ENCODE data around the gene MMP23B.

MMP23B gene

DNA sequence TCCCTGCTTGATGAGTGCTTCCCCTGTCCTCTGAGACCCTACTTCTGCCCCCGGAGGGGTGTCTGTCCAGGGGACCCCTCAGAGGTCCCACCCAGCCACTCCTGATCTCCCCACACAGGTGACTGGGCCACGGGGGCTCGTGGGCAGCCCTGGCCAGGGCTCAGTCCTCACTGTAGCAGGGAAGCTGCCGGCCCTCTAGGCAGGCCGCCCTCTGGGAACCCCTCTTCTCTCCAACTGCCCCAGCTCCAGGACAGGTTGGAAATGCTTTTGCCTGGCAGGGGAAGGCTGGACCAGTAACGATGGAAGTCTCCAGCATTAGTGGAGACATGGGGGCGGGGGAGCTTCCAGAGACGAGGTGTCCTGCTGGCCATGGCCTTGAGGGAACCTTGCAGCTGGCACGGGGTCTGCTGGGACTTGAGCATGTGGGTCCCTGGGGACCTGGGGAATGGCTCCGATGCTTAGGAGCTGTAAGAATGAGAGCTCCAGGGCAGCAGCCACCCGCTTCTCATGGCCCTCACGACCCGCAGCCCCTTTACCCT lies 28.9 kb upstream of the MMP23B start:
- DNase-seq (ENCODE audit: low read depth), result no peak

DNA sequence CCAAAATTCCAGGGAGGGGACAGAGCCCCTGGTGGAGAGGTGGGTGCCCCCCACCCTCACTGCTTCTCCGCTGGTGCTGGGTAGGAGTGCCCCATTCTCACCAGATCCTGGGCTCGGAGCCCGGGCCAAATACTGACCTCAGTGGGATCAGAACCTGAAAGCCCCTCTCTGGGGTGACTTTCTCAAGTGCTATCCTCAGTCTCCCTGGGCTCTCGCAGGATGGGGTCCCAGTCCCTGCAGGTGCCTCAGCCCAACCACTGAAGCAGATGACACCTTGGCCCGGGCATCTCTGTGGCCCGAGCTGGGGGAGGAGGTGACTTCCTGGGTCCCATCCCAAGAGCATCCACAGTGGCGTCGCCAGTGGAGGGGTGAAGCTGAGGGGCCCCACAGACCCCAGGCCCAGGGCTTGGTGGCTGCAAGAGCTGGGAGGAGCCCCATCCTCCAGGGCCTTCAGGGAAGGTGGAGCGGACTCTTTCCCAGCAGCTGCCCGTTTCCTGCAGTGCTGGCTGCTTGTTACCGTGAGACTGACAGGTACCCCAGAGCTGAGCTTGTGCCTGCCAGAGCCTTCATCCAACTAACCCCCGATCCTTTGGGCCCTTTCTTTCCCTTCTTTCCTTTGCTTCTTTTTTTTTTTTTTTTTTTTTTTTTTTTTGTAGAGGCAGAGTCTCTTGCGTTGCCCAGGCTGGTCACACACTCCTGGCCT lies 28.2 kb upstream of the MMP23B start:
- no peak for DNase-seq (ENCODE audit: low read depth)

DNA sequence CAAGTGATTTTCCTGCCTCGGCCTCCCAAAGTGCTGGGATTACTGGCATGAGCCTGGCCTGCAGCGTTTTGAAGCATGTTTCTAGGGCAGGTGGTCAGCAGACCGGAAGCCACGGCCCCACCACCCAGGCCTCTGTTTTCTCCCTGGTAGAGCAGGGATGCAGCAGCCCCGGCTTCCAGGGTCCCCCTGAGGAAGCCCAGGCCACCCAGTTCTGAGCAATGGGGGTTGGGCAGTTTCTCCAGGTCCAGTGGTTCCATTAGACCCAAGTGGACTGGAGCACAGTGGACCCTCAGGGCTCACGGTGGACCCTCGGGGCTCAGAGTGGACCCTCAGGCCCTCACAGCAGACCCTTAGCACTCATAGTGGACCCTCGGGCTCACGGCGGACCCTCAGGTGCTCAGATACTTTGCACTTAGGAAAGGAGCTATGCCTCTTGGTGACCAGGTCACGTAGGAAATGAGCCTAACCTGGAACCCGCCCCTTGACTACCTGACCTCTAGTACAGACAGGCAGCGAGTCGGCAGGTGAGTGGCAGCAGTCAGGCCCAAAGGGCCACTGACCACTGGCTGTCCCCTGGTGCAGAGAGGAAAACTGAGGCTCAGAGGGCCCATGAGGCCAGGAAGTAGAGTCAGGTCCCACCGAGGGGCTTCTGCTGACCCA lies 27.5 kb upstream of the MMP23B start:
- no peak for DNase-seq (ENCODE audit: low read depth)

DNA sequence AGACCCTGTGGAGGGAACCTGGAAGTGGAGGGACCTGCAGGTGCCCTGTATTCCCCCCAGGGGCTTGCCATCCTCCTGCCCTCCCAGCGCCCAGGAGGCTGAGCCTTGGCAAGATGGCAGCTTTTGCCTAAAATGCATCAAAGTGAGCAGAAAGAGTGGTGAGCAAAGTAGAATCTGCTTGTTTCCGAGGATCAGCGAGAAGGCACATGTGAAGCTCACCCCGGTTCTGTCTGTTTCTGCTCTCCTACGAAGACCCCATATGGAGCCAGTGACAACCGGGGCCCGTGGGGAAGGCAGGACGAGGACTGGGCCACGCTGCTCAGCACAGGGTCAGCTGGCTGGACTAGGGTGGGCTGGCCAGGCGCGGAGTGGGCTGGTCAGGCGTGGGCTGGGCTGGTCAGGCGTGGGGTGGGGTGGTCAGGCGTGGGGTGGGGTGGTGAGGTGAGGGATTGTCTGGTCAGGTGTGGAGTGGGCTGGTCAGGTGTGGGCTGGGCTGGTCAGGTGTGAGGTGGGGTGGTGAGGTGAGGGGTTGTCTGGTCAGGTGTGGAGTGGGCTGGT lies 26.9 kb upstream of the MMP23B start:
- DNase-seq (ENCODE audit: low read depth), result no peak

DNA sequence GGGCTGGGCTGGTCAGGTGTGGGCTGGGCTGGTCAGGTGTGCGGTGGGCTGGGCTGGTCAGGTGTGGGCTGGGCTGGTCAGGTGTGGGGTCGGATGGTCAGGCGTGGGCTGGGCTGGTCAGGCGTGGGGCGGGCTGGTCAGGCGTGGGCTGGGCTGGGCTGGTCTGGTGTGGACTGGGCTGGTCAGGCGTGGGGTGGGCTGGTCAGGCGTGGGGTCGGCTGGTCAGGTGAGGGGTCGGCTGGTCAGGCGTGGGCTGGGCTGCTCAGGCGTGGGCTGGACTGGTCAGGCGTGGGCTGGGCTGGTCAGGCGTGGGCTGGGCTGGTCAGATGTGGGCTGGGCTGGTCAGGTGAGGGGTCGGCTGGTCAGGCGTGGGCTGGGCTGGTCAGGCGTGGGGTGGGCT lies 26.2 kb upstream of the MMP23B start:
- DNase-seq (ENCODE audit: low read depth), result no peak

DNA sequence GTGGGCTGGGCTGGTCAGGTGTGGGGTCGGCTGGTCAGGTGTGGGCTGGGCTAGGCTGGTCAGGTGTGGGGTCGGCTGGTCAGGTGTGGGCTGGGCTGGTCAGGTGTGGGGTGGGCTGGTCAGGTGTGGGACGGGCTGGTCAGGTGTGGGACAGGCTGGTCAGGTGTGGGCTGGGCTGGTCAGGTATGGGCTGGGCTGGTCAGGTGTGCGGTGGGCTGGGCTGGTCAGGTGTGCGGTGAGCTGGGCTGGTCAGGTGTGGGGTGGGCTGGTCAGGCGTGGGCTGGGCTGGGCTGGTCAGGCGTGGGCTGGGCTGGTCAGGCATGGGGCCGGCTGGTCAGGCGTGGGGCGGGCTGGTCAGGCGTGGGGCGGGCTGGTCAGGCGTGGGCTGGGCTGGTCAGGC lies 25.7 kb upstream of the MMP23B start:
- DNase-seq (ENCODE audit: low read depth), result no peak

DNA sequence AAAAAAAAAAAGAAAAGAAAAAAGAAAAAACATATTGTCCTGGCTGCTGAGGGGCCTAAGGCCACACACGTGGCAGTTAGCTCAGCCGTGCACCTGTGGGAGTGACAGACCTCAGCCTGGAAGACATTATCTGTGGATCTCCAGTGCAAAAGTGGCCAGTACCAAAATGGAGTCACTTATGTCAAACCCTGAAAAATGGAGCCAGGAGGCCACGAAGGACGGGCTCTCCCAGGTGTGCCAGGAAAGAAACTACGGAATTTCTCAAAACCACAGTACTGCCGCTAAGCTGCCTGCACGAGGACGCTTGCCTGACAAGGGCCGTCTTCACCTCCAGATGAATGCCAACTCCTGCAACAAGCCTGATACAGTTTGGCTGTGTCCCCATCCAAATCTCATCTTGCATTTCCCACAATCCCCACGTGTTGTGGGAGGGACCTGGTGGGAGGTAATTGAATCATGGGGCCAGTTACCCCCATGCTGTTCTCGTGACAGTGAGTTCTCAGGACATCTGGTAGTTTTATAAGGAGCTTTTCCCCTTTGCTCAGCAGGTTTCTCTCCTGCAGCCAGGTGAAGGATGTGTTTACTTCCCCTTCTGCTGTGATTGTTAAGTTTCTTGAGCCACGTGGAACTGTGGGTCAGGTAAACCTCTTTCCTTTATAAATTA lies 22.0 kb upstream of the MMP23B start:
- no peak for DNase-seq (ENCODE audit: low read depth)

DNA sequence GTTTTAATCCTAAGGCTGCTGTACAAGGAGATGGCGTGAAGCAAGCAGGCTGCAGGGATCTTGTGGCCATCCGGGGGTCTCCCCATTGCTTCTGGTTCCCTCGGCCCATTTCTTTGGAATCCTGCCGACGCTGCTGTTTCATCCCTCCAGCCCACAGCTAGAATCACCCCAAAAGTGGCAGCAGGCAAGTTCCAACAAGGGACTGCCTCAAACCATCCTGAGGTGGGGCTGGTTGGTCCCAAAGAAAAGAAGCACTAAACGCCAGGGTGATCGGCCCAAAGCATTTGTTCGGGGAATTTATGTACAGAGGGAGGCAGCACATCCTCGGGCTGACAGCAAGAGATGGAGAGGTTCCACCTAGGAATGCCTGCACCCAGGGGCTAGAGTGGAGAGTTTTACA lies 21.2 kb upstream of the MMP23B start:
- no peak for DNase-seq (ENCODE audit: low read depth)

DNA sequence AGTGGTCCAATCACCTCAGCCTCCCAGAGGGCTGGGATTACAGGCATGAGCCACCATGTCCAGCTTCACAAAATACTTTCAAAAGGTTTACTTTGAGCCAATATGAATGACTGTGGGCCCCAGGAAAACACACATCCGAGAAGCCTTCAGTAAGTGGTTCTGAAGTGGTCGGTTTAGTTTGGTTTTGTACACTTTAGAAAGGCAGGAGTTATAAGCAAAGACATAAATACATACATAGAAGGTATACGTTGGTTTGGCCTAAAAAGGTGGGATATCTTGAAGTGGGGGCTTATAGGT lies 19.9 kb upstream of the MMP23B start:
- no peak for DNase-seq (ENCODE audit: low read depth)

DNA sequence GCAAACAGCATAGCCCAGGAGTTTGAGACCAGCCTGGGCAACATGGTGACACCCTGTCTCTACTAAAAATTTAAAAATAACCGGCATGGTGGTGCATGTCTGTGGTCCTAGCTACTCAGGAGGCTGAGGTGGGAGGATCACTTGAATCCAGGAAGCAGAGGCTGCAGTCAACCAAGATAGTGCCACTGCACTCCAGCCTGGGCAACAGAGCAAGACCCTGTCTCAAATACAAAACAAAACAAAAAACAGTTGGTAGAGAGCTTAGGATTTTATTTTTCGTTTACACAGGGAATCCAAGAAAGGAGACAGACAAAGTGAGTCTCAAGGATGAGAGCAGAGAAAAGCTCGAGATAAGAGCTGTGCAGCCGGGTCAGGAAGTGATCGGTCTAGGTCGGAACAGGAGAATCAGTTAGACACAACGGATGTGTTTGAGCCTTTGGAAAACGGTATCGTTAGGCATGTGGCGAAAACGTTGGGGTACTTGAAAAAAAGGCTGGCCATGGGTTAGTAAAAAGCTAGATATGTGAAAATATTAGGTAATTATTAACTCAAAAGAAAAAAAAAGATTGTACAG lies 18.4 kb upstream of the MMP23B start:
- no peak for DNase-seq (ENCODE audit: low read depth)

DNA sequence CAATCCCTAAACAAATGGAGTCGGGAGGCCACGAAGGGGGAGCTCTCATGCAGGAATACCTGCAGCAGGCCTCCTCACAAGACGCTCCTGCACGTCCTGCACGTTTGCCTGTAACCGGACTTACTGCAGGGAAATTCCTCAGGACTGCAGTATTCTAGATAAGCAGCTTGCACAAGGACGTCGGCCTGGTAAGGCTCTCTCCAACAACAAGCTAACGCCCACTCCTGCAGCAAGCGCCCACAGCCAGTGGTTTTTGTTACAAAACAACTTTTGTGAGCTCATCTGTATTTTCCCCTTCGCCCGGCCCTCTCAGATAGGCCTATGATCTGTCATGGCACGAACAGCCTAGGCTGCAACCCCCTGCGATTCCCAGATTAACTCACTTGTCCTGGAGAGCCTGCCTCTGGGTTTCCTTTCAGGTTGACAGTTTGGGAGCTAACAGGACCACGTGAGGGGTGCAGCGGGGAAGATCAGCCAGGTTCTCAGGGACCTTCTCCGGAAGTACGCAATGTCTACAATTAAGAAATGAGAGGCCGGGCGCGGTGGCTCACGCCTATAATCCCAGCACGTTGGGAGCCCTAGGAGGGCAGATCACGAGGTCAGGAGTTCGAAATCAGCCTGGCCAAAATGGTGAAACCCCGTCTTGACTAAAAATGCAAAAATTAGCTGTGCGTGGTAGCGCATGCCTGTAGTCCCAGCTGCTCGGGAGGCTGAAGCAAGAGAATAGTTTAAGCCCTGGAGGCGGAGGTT lies 17.6 kb upstream of the MMP23B start:
- peak; percentile 61 for DNase-seq (ENCODE audit: low read depth)

DNA sequence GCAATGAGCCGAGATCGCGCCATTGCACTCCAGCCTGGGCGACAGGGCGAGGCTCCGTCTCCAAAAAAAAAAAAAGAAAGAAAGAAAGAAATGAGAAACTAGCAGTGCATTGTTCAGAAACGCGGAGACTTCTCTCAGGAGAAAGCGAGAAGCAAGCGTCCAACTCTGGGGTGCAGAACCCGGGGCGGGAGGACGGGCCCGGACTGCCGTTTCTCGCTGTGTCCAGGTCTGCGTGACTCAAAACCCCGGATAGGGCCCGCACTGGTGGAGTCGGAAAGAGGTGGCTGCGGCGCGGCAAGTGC lies 17.1 kb upstream of the MMP23B start:
- DNase-seq (ENCODE audit: low read depth), result no peak

DNA sequence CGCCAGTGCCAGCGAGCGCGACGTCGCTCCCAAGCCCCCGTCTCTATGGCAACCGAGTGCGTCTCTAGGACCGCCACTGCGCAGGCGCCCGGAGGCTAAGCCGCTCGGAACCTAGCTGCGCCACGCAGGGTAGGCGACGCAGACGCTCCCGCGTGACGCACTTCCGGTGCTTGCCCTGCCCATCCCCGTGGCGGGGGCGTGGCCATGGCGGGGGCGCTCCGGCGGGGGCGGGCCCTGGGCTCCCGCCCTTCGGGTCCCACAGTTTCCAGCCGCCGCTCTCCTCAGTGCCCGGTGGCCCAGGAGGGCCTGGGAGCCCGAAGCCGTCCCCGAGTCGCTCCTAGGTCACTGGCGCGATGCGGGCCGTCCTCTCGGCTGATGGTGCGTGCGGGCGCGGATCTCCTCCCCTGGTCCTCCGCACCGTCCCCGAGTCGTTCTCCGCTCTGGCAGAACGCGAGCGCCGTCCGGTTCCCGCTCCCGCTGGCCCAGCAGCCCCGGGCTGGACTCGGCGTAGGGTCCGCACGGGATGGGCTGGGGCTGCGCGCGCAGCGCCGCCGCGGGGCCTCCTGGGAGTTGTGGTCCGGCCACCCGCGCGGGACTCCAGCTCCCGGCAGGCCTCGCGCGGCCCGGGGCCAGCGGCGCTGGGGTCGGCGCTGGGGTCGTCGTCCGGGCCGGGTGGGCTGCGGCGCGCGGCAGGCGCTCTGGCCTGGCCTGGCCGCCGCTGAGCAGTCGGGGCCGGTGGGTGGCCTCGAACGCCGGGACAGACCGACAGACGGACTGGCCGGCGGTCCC lies 16.5 kb upstream of the MMP23B start, which contains the start of gene MIB2:
MIB2 (plus strand) TSS at position 245 of the 789 bp plus-strand sequence. CDS start 7,953 bp downstream, outside the sequence.
- peak; percentile 93 for DNase-seq (ENCODE audit: low read depth)

DNA sequence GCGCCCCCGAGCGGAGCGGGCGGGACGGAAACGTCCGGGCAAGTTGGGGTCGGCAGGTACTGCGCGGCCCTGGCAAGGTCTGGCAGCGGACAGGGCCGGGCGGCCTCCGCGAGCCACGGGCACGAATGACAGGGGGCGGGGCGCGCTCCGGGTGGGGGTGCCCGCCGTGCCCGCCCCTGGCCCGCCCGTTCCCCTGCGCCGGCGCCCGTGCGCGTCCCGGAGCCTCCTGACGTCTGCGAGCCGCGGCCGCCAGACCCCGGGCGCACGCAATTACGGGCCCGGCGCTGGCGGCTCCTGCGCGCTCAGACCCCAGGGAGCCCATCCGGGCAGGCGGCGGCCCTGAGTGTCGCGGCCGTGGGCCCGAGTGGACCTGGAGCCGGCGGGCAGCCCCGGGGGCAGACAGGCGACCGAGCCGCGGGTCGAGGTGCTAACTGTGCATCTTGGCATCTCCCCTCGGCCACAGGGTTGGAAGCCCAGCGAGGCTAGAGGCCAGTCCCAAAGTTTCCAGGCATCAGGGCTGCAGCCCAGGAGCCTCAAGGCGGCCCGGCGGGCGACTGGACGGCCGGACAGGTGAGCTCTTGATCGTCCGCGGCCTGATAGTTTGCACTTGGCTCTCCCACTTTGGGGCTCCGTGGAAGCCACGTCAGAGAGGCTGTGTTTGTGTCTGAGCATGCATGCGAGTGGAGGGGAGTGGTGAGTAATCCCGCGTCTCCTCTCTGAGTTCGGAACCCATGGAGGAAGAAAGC lies 15.8 kb upstream of the MMP23B start:
- DNase-seq (ENCODE audit: low read depth), result peak; percentile 47

DNA sequence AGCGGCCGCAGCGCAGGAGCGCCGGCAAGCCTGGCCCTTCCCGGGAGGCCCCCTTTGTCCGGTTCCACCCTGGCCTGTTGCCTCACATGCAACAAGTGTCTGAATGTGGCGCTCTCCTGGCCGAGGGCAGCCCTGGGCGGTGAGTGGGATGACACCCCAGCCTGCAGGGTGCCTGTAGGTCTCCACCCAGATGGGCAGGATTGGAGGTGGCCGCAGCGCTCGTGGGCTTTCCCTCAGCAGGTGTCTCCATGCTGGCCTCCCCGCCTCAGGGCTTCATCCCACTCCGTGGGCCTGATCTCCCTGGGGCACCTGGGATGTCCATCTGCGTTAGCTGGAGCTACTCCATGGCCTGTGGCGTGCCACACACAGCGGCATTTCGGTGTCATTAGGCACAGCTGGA lies 15.1 kb upstream of the MMP23B start:
- no peak for DNase-seq (ENCODE audit: low read depth)

DNA sequence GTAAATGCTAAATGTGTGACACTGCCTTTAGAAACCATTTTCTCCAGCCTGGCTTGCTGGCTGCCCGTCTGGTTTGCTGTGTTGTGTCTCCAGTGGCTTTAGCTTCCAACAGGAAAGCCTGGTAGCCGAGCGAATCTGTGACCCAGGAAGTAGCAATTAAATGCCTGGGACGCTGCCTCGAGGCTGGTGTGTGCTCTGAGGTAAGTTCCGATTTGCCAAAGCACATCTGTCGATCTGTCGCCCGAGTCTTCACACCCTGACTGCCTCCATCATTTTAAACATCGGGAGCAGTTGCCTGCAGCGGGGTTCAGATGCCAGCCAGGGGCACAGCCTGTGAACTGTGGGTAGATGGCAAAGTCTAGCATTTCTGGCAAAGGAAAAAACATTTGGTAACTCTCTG lies 14.5 kb upstream of the MMP23B start:
- DNase-seq (ENCODE audit: low read depth), result no peak

DNA sequence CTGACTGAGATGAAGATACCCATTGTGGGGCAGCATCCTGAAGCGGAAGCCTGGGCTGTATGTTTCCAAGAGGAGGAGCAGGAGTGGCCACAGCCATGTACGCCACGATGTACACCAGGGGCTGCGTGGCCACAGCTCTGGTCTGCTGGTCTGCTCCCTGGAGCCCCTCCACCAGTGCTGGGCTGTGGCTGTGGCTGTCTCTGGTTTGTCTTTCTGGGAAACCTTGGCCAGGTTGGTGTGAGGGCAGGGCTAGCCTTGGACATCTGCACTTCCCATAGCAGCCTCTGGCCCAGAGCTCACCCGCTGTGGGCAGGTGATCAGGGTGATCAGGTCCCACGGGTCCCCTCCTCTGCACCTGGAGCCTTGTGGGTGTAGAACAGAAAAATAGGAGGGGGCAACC lies 14.0 kb upstream of the MMP23B start:
- DNase-seq (ENCODE audit: low read depth), result no peak

DNA sequence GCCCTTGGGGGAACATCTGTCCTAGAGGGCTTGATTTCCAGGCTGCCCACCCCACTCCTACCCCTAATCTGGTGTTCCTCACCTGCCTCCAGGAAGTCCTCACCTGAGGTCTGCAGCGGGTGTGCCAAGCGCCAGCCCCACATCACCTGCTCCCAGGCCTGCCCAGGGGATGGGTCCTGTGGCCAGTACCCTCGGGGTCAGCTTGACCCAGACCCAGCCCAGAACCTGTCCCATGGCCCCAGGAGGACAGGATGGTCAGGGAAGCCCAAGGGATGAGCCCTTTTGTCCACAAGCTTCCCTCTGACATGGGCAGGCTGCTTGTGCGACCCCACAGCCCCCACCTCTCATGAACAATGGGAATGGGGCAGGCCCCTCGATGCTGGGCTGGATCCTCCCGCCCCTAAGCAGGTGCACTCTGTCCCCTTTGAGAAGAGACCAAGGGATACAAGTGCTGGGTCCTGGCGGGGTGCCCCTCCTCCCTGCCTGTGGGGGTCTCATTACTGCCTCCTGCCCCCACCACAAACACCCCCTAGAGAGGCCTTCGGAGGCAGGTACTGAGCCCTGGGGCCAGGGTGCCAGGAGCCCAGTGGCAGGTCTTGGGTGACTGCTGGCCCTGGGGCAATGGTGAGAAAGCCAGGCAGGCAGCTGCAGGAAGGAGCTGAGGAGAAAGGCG lies 13.4 kb upstream of the MMP23B start:
- no peak for DNase-seq (ENCODE audit: low read depth)

DNA sequence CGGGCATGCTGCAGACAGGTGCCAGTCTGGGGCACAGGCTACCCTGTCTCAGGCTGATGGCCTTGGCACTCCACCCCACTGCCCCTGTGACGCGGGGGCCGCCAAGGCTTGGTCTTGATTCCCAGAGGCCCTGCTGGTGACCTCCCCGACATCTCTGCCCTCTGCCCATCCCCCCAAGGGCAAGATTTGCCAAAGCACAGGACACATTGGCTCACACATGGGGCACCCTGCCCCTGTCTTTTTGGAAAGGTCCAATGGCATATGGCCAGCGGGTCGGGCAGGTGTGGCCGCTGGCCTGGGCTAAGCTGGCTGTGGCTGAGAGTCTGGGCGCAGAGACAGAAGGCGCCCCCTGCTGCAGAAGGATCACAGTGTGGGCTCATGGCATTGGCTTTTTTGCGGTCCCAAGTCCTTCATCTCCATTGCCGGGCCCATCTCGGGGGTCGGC lies 12.0 kb upstream of the MMP23B start:
- no peak for DNase-seq (ENCODE audit: low read depth)
